Right lobe of liver (tissue), 4 donors: ENCODE data around the gene B3GALNT2.

Experiments
- CTCF ChIP-seq, 4 donors: fragments of 200-600 bp in 3 of 4; fragments of 450-650 bp in 1 of 4; IDR thresholded peaks; one replicate each; pipeline versions ENCODE4 v1.5.1 to v1.8.0; 2016 to 2022; ENCODE audit warnings: antibody characterized with exemption in 4 of 4, mild to moderate bottlenecking in 2 of 4
- POLR2A ChIP-seq: fragments of 450-650 bp; IDR thresholded peaks from one replicate; pipeline ENCODE4 v1.6.1; 2017; ENCODE audit warnings: antibody characterized with exemption, mild to moderate bottlenecking
- donor health status: DM: no; HTN: no; CAD: no.
- donor health status: DM: no; HTN: no; CAD: no.
- donor health status: DM: no; HTN: yes; CAD: no.

DNA sequence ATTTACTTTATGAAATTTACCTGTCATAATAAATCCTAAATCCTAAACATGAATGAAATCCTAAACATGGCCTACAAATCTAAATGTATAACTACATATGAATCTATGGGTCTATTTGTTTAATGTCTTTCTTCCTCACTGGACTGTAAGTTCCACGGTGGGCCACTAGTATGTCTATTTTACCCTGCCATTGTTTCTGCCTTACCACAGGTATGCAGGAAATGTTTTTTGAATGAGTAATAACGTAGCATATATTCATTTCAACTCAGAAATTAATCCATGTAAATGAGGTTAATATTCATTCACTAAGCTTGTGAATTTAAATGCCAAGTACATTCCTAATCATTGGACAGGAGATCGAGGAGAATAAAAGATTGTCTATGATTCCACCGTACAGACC is 35.3 kb downstream of the B3GALNT2 start:
- no peak for TF ChIP-seq CTCF (IDR thresholded peaks at IDR 0.05)
- TF ChIP-seq POLR2A = no peak
